DOHH2 (cell line): ENCODE results near the gene PGM5.
"Not testable (repeated sequence)": the region's sequence is repeated elsewhere in the genome, so short reads cannot be mapped to it uniquely, and the experiment has no call there.

Experiments
- CTCF ChIP-seq: fragments of 200-600 bp; sonication (generic); IDR thresholded peaks from one replicate; pipeline ENCODE4 v1.5.1; 2014; ENCODE audit warnings: antibody characterized with exemption, mild to moderate bottlenecking, low read depth, low read length; ENCODE audit not compliant: poor library complexity, severe bottlenecking
- EZH2phosphoT487 ChIP-seq: fragments of 200-600 bp; sonication (generic); IDR thresholded peaks from 2 replicates; pipeline ENCODE4 v1.6.1; 2017; ENCODE audit warnings: borderline replicate concordance, mild to moderate bottlenecking, antibody characterized with exemption, low read length, moderate library complexity, mixed read lengths

- not testable (repeated sequence) for TF ChIP-seq CTCF, EZH2phosphoT487
Measured at GRCh38 chr9:68307654-68308053, 48.8 kb upstream of the PGM5 start.
